GM23248 (cell line): ENCODE data around the gene ZNF831.

ENCODE experiments used
- EZH2 ChIP-seq: fragments of 200-600 bp; sonication (generic); IDR thresholded peaks from 2 replicates; pipeline ENCODE4 v1.6.1; 2018; ENCODE audit warnings: antibody characterized with exemption, mild to moderate bottlenecking; ENCODE audit not compliant: insufficient read depth, poor library complexity, severe bottlenecking
- EZH2phosphoT487 ChIP-seq: fragments of 200-600 bp; sonication (generic); IDR thresholded peaks from 2 replicates; pipeline ENCODE4 v1.6.1; 2018; ENCODE audit warnings: antibody characterized with exemption, moderate library complexity, mild to moderate bottlenecking, low read depth; ENCODE audit not compliant: insufficient read depth

DNA sequence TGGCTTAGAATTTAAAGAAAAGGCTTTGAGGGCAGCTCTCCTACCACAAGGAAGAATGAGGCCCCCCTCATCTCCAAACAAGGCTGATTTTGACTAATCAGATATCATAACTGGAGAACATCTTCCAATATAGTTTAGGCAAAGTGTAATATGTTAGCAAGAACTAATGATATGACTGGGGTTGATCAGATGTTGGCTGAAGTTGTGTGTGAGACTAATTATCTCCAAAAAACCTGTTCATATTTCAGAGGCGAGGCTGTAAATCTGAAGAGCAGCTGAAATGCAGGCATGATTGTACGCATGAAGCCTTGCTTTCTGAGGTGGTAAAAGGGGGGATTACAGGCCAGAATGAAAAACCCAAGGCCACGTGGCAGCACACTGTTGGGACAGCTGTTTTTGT, 16.0 kb upstream of the ZNF831 start:
- no peak for TF ChIP-seq EZH2phosphoT487
- no peak for TF ChIP-seq EZH2
